ENCODE results near the gene GABRR3.

- no peak for TF ChIP-seq EZH2 (IDR thresholded peaks at IDR 0.05)
- no peak for TF ChIP-seq POLR2AphosphoS5 (IDR thresholded peaks at IDR 0.05; ENCODE audit: borderline replicate concordance, low read depth, low read length)
These were observed 8.6 kb downstream of the GABRR3 start for GRCh38 chr3:98026425-98027084.

Data from SK-N-MC (cell line).